HG03095 (cell line): ENCODE measurements around the gene CGB1.
"Not testable (repeated sequence)": the region's sequence is repeated elsewhere in the genome, so short reads cannot be mapped to it uniquely, and the experiment has no call there.

Experiments
- ATAC-seq: cut with Tn5 transposase; IDR thresholded peaks from one replicate; pipeline ENCODE4 v1.9.1; 2021; ENCODE audit warnings: moderate library complexity; ENCODE audit not compliant: unreplicated experiment

CGB1 gene

GRCh38 chr19:49036815-49037214, at the start of gene CGB1:
Gene CGB1 (minus strand): TSS chr19:49036895. CDS start chr19:49036711, 184 bp downstream.
- ATAC-seq = not testable (repeated sequence)

GRCh38 chr19:49086296-49086695, 49.6 kb upstream of the CGB1 start:
- ATAC-seq = no peak

- ATAC-seq = no peak
These were observed 49.2 kb upstream of the CGB1 start for GRCh38 chr19:49085868-49086232.

- peak; percentile 72 for ATAC-seq
These were observed 48.5 kb upstream of the CGB1 start, which contains the start of gene SNRNP70 for GRCh38 chr19:49085020-49085867. Gene SNRNP70 (plus strand): TSS chr19:49085451. CDS start chr19:49086415, 964 bp downstream.

- no peak for ATAC-seq
These were observed 47.7 kb upstream of the CGB1 start for GRCh38 chr19:49084206-49085019.

GRCh38 chr19:49081273-49081672, 44.6 kb upstream of the CGB1 start:
- ATAC-seq = no peak

- ATAC-seq = no peak
These were observed 43.7 kb upstream of the CGB1 start for GRCh38 chr19:49080392-49080791.

- ATAC-seq = not testable (repeated sequence)
These were observed 38.2 kb upstream of the CGB1 start for GRCh38 chr19:49074869-49075268.

- no peak for ATAC-seq
These were observed 37.1 kb upstream of the CGB1 start for GRCh38 chr19:49073514-49074378.

- no peak for ATAC-seq
These were observed 35.3 kb upstream of the CGB1 start for GRCh38 chr19:49071860-49072547.

- ATAC-seq = no peak
These were observed 33.7 kb upstream of the CGB1 start for GRCh38 chr19:49070416-49070815.

GRCh38 chr19:49069026-49069425, 32.3 kb upstream of the CGB1 start:
- no peak for ATAC-seq

- no peak for ATAC-seq
These were observed 30.9 kb upstream of the CGB1 start for GRCh38 chr19:49067554-49067953.

- ATAC-seq = no peak
These were observed 29.3 kb upstream of the CGB1 start for GRCh38 chr19:49065905-49066512.

- ATAC-seq = no peak
These were observed 28.3 kb upstream of the CGB1 start, which contains the start of gene NTF4 for GRCh38 chr19:49064768-49065611. Gene NTF4 (minus strand): TSS chr19:49064818. CDS start chr19:49061997, 2,821 bp downstream.

- ATAC-seq = no peak
These were observed 27.4 kb upstream of the CGB1 start for GRCh38 chr19:49064029-49064629.

GRCh38 chr19:49061445-49061844, 24.8 kb upstream of the CGB1 start:
- ATAC-seq = no peak

- ATAC-seq = no peak
These were observed 24.3 kb upstream of the CGB1 start for GRCh38 chr19:49061000-49061399.
